ENCODE results near the gene P2RY6.

P2RY6 gene

DNA sequence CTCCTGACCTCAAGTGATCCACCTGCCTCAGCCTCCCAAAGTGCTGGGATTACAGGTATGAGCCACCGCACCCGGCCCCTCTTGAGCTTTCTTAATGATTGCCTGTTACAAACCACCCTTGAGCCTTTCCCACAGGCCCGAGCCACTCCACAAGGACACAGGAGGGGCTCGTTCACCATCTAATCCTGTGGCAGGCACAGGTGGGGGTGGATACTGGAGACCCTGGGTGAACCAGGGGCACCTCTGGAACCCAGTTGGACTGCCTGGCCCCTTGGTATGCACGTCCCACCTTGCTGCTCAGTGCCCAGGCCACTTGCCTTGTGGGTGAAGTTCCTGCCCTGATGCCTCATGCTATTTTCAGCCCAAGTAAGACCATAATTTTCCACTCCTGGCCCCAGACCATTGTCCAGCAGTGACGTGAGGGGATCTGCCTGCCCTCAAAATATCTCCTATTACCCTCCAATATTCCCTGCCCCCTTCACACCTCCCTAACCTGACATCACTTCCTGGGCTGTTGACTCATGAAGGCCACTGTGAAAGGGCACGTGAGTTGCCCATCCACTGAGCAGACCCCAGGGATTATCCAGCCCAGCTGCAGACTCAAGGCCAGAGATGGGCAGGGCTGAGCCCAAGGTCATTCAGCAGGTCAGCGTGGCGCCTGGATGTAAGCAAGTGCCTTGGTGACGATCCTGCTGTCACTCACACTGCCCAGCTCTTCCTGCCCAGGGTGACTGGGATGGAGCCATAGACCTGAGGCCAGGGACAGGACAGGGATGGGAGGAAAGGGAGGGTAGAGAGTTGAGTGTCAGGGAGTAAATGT lies 34.5 kb upstream of the P2RY6 start:
- Histone ChIP-seq H3K4me1 (ENCODE audit: control insufficient read depth in 5 of 5, insufficient read depth in 5 of 5, low read length in 5 of 5) (peaks cover 3 to 29% (median 6%) of the 10 kb centered on the region in 5 donors), H3K36me3 (ENCODE audit: control insufficient read depth in 5 of 5, insufficient read depth in 5 of 5, low read length in 5 of 5) (no peaks in the 10 kb centered on the region), H3K4me3 (ENCODE audit: low read depth in 1 of 5, low read length in 5 of 5) (no peak overlapping the region), H3K9me3 (ENCODE audit: control insufficient read depth in 5 of 5, low read length in 5 of 5) (no peaks in the 10 kb centered on the region), H3K27ac (ENCODE audit: low read depth, low read length) (no peak overlapping the region), H3K27me3 (ENCODE audit: control insufficient read depth in 5 of 5, insufficient read depth in 4 of 5, low read length in 5 of 5) (no peaks in the 10 kb centered on the region), H3K9ac (ENCODE audit: low read length in 5 of 5) (no peak overlapping the region)

GRCh38 chr11:73239111-73239521 lies 33.0 kb upstream of the P2RY6 start:
- Histone ChIP-seq H3K4me3 (ENCODE audit: low read depth in 1 of 5, low read length in 5 of 5) (no peak overlapping the region), H3K9ac (ENCODE audit: low read length in 5 of 5) (no peak overlapping the region), H3K36me3 (ENCODE audit: control insufficient read depth in 5 of 5, insufficient read depth in 5 of 5, low read length in 5 of 5) (no peaks in the 10 kb centered on the region), H3K9me3 (ENCODE audit: control insufficient read depth in 5 of 5, low read length in 5 of 5) (no peaks in the 10 kb centered on the region), H3K27me3 (ENCODE audit: control insufficient read depth in 5 of 5, insufficient read depth in 4 of 5, low read length in 5 of 5) (peaks cover 0 to 3% (median 0%) of the 10 kb centered on the region in 5 donors), H3K4me1 (ENCODE audit: control insufficient read depth in 5 of 5, insufficient read depth in 5 of 5, low read length in 5 of 5) (peaks cover 3 to 32% (median 6%) of the 10 kb centered on the region in 5 donors), H3K27ac (ENCODE audit: low read depth, low read length) (no peak overlapping the region)

DNA sequence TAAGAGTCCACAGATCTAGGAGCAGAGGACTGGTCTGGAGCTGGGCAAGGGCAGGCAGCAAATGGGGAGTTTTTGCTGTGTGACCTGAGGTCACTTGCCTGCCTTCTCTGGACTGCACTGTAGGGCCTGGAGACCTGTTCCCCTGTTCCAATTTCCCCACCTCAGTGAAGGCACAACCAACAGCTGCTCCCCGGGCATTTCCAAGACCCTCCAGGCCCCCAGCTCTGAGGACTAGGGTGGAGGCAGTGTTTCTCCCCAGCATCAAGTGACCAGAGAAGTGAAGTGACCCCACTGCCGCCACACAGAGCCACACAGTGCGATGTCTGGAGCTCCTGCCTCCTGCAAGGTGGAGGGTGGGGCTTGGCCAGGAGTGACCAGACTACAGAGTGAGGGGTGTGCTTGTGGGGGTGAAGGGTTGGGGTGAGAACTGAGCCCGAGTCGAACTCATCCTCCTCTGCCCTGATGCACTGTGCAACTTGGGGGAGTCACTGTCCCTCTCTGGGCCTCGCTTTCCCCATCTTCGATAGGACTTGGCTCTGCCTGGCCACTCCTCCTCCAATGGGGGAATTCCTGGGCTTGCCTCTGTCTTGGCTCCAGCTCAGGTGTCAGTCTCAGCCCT lies 32.5 kb upstream of the P2RY6 start:
- Histone ChIP-seq H3K4me1 (ENCODE audit: control insufficient read depth in 5 of 5, insufficient read depth in 5 of 5, low read length in 5 of 5) (peaks cover 3 to 32% (median 6%) of the 10 kb centered on the region in 5 donors), H3K27ac (ENCODE audit: low read depth, low read length) (no peak overlapping the region), H3K9ac (ENCODE audit: low read length in 5 of 5) (no peak overlapping the region), H3K36me3 (ENCODE audit: control insufficient read depth in 5 of 5, insufficient read depth in 5 of 5, low read length in 5 of 5) (no peaks in the 10 kb centered on the region), H3K27me3 (ENCODE audit: control insufficient read depth in 5 of 5, insufficient read depth in 4 of 5, low read length in 5 of 5) (peaks cover 0 to 3% (median 0%) of the 10 kb centered on the region in 5 donors), H3K9me3 (ENCODE audit: control insufficient read depth in 5 of 5, low read length in 5 of 5) (no peaks in the 10 kb centered on the region), H3K4me3 (ENCODE audit: low read depth in 1 of 5, low read length in 5 of 5) (no peak overlapping the region)

DNA sequence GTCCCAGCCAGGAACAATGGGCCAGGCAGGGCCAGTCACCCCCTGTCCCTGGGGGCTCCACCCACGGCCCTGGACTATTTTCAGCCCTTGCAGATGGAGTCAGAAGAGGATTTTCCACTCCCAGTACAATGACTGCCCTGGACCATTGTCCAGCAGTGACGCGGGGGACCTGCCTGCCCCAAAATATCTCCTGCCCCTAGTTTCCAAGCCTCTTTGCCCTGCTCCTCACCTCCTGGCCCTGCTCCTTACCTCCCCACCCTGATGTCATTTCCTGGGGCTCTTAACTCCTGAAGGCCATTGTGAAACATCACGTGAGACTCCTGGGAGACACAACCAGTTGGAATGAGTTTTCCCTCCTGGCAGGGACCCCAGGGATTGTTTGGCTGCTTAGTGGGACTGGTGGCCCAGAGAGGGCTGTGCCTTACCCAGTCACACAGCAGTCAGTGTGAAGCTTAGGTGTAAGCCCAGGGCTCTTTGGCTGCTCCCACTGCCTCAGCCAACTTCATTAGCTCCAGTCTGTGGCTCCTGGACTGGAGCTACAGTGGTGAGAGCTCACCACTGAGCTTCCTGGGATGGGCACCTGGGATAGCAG lies 31.9 kb upstream of the P2RY6 start:
- Histone ChIP-seq H3K27ac (ENCODE audit: low read depth, low read length) (no peak overlapping the region), H3K9ac (ENCODE audit: low read length in 5 of 5) (no peak overlapping the region), H3K4me1 (ENCODE audit: control insufficient read depth in 5 of 5, insufficient read depth in 5 of 5, low read length in 5 of 5) (peaks cover 3 to 32% (median 6%) of the 10 kb centered on the region in 5 donors)

DNA sequence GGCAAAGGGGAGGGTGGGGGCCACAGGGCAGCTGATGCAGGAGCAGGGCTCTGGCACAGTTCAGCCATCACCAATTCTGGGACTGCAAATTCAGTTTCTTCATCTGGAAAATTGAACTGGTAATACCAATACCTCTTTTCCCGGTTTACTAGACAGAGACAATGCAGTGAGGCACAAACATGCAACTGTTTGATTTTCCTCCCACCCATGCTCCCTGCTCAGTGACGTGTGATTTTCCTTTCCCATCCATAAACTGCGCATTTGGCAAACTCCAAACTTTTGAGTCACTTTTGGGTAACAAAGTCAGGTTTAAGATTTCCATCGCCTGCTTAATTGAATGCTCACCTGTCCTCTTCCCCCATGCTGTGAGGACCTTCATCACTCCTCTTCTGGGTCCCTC lies 30.8 kb upstream of the P2RY6 start:
- Histone ChIP-seq H3K9me3 (ENCODE audit: control insufficient read depth in 5 of 5, low read length in 5 of 5) (no peaks in the 10 kb centered on the region), H3K4me1 (ENCODE audit: control insufficient read depth in 5 of 5, insufficient read depth in 5 of 5, low read length in 5 of 5) (peaks cover 3 to 32% (median 6%) of the 10 kb centered on the region in 5 donors), H3K9ac (ENCODE audit: low read length in 5 of 5) (no peak overlapping the region), H3K27ac (ENCODE audit: low read depth, low read length) (no peak overlapping the region), H3K27me3 (ENCODE audit: control insufficient read depth in 5 of 5, insufficient read depth in 4 of 5, low read length in 5 of 5) (peaks cover 0 to 3% (median 0%) of the 10 kb centered on the region in 5 donors), H3K36me3 (ENCODE audit: control insufficient read depth in 5 of 5, insufficient read depth in 5 of 5, low read length in 5 of 5) (no peaks in the 10 kb centered on the region), H3K4me3 (ENCODE audit: low read depth in 1 of 5, low read length in 5 of 5) (no peak overlapping the region)

More for the DNA sequence above, 31.9 kb upstream of the P2RY6 start:
- Histone ChIP-seq H3K27me3 (ENCODE audit: control insufficient read depth in 5 of 5, insufficient read depth in 4 of 5, low read length in 5 of 5) (peaks cover 0 to 3% (median 0%) of the 10 kb centered on the region in 5 donors), H3K4me3 (ENCODE audit: low read depth in 1 of 5, low read length in 5 of 5) (no peak overlapping the region), H3K36me3 (ENCODE audit: control insufficient read depth in 5 of 5, insufficient read depth in 5 of 5, low read length in 5 of 5) (no peaks in the 10 kb centered on the region), H3K9me3 (ENCODE audit: control insufficient read depth in 5 of 5, low read length in 5 of 5) (no peaks in the 10 kb centered on the region)

DNA sequence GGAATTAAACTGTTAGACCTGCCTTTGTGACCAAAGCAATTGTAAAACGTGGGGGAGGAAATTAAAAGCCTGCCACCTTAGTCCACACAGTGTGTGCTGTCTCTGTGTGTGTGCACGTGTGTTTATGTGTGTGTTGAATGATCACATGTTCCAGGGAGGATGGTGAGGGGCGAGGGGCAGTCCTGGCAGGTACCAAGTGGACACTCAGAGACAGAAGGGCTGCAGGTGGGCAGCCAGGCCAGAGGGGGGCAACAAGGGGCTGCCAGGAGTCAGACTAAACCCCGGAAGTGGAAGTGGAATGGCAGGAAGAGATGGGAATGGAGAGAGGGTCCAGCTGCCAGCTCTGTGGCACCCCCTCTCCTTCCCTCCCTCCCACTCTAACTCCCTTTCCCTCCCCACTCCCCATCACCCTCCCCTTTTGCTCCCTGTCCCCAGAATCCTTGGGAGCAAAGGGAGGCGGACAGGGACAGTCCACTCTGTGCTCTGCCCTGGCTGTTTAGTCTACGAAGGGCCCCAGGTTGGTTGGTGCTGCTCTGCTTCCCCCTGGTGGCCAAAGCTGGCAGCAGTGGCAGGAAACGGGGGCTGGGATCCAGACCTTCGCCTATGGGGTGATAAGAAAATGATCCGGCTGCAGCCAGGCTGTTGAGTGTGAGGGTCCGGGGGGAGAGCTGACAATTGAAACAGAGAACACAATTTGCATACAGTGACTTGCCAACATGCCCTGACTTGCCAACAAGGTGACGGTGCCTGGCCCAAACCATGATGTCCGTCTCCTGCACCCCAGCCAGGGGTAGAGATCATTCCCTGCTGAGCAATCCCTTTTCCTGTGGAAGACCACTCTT lies 29.7 kb upstream of the P2RY6 start:
- no peaks in the 10 kb centered on the region for H3K36me3 ChIP-seq (ENCODE audit: control insufficient read depth in 5 of 5, insufficient read depth in 5 of 5, low read length in 5 of 5)
- H3K9ac ChIP-seq (ENCODE audit: low read length in 5 of 5): peak overlapping the region in 2 of 5 donors; percentile 8 to 18
- H3K9me3 ChIP-seq (ENCODE audit: control insufficient read depth in 5 of 5, low read length in 5 of 5): no peaks in the 10 kb centered on the region
- peaks cover 0 to 3% (median 0%) of the 10 kb centered on the region in 5 donors for H3K27me3 ChIP-seq (ENCODE audit: control insufficient read depth in 5 of 5, insufficient read depth in 4 of 5, low read length in 5 of 5)
- peak overlapping the region; percentile 17 to 57 (median 41) for H3K4me3 ChIP-seq (ENCODE audit: low read depth in 1 of 5, low read length in 5 of 5)
- H3K27ac ChIP-seq (ENCODE audit: low read depth, low read length): no peak overlapping the region
- peaks cover 3 to 32% (median 6%) of the 10 kb centered on the region in 5 donors for H3K4me1 ChIP-seq (ENCODE audit: control insufficient read depth in 5 of 5, insufficient read depth in 5 of 5, low read length in 5 of 5)

GRCh38 chr11:73243093-73243485 lies 29.0 kb upstream of the P2RY6 start:
- no peak overlapping the region for H3K27ac ChIP-seq (ENCODE audit: low read depth, low read length)
- no peaks in the 10 kb centered on the region for H3K9me3 ChIP-seq (ENCODE audit: control insufficient read depth in 5 of 5, low read length in 5 of 5)
- H3K36me3 ChIP-seq (ENCODE audit: control insufficient read depth in 5 of 5, insufficient read depth in 5 of 5, low read length in 5 of 5): no peaks in the 10 kb centered on the region
- H3K4me3 ChIP-seq (ENCODE audit: low read depth in 1 of 5, low read length in 5 of 5): no peak overlapping the region
- H3K9ac ChIP-seq (ENCODE audit: low read length in 5 of 5): no peak overlapping the region
- peaks cover 3 to 28% (median 6%) of the 10 kb centered on the region in 5 donors for H3K4me1 ChIP-seq (ENCODE audit: control insufficient read depth in 5 of 5, insufficient read depth in 5 of 5, low read length in 5 of 5)
- peaks cover 0 to 3% (median 0%) of the 10 kb centered on the region in 5 donors for H3K27me3 ChIP-seq (ENCODE audit: control insufficient read depth in 5 of 5, insufficient read depth in 4 of 5, low read length in 5 of 5)

- Histone ChIP-seq H3K27ac (ENCODE audit: low read depth, low read length) (no peak overlapping the region), H3K9me3 (ENCODE audit: control insufficient read depth in 5 of 5, low read length in 5 of 5) (no peaks in the 10 kb centered on the region), H3K4me3 (ENCODE audit: low read depth in 1 of 5, low read length in 5 of 5) (no peak overlapping the region), H3K4me1 (ENCODE audit: control insufficient read depth in 5 of 5, insufficient read depth in 5 of 5, low read length in 5 of 5) (peaks cover 3 to 24% (median 6%) of the 10 kb centered on the region in 5 donors), H3K9ac (ENCODE audit: low read length in 5 of 5) (no peak overlapping the region), H3K36me3 (ENCODE audit: control insufficient read depth in 5 of 5, insufficient read depth in 5 of 5, low read length in 5 of 5) (no peaks in the 10 kb centered on the region), H3K27me3 (ENCODE audit: control insufficient read depth in 5 of 5, insufficient read depth in 4 of 5, low read length in 5 of 5) (peaks cover 0 to 3% (median 0%) of the 10 kb centered on the region in 5 donors)
These were observed 27.4 kb upstream of the P2RY6 start for GRCh38 chr11:73244589-73245240.

DNA sequence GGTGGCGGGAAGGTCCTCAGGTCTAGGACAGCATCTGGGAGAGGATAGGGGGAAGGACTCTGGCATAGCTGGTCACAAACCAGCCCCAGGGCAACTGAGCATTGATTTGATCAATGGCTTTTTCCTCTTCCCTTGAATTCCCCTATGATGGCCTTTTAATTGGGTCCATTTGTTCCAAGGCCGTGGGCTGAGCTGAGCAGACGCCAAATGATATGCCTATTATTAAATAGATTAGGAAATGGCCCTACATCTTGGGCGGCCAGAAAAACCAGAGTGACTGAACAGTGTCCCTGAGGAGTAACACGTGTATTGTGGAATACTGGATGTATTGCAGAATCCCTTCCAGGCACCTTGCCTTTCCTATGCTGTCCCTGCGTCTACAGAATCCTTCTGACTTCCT lies 26.7 kb upstream of the P2RY6 start:
- Histone ChIP-seq H3K9me3 (ENCODE audit: control insufficient read depth in 5 of 5, low read length in 5 of 5) (no peaks in the 10 kb centered on the region), H3K9ac (ENCODE audit: low read length in 5 of 5) (no peak overlapping the region), H3K4me1 (ENCODE audit: control insufficient read depth in 5 of 5, insufficient read depth in 5 of 5, low read length in 5 of 5) (peaks cover 3 to 17% (median 5%) of the 10 kb centered on the region in 5 donors), H3K36me3 (ENCODE audit: control insufficient read depth in 5 of 5, insufficient read depth in 5 of 5, low read length in 5 of 5) (no peaks in the 10 kb centered on the region), H3K4me3 (ENCODE audit: low read depth in 1 of 5, low read length in 5 of 5) (no peak overlapping the region), H3K27me3 (ENCODE audit: control insufficient read depth in 5 of 5, insufficient read depth in 4 of 5, low read length in 5 of 5) (peaks cover 0 to 3% (median 0%) of the 10 kb centered on the region in 5 donors), H3K27ac (ENCODE audit: low read depth, low read length) (no peak overlapping the region)
